Astrocyte (in vitro differentiated cells and primary cell): Measurements from ENCODE around the gene TMEM81. TPM values are rescaled to one million over a fixed set of nuclear protein-coding genes. Genes with fewer than 3 reads are reported as not detected.

Experiments
- DNase-seq: peaks from one replicate; pipeline ENCODE4 v3.0.0-alpha.2; 2010; ENCODE audit warnings: low read depth
- FAIRE-seq: peaks from 2 replicates; lab custom pipeline; 2011; peaks lifted over from hg19 to GRCh38; lab: Jason Lieb, UNC
- H2AFZ ChIP-seq: 2 replicates; pipeline ENCODE4 v1.6.0; 2012; ENCODE audit warnings: low read depth, low read length, inconsistent platforms
- H3K27ac ChIP-seq: 2 replicates; pipeline ENCODE4 v1.5.1; 2011; ENCODE audit warnings: low read depth, low read length, inconsistent platforms
- H3K27me3 ChIP-seq: 2 replicates; pipeline ENCODE4 v1.6.0; 2011; ENCODE audit warnings: low read length, inconsistent platforms; ENCODE audit not compliant: insufficient read depth
- H3K36me3 ChIP-seq: 2 replicates; pipeline ENCODE4 v1.5.1; 2011; ENCODE audit warnings: low read length, inconsistent platforms; ENCODE audit not compliant: insufficient read depth
- H3K4me1 ChIP-seq: 2 replicates; pipeline ENCODE4 v1.5.1; 2011; ENCODE audit warnings: low read length, inconsistent platforms; ENCODE audit not compliant: insufficient read depth
- H3K4me2 ChIP-seq: 2 replicates; pipeline ENCODE4 v1.6.0; 2012; ENCODE audit warnings: low read length, inconsistent platforms
- H3K4me3 ChIP-seq: 2 replicates; pipeline ENCODE4 v1.5.1; 2011; ENCODE audit warnings: low read depth, mild to moderate bottlenecking, low read length, inconsistent platforms; ENCODE audit not compliant: insufficient read depth
- H3K79me2 ChIP-seq: 2 replicates; pipeline ENCODE4 v1.6.0; 2012; ENCODE audit warnings: mild to moderate bottlenecking, low read length, inconsistent platforms; ENCODE audit not compliant: insufficient read depth
- H3K9ac ChIP-seq: 2 replicates; pipeline ENCODE4 v1.6.0; 2012; ENCODE audit warnings: mild to moderate bottlenecking, low read length, inconsistent platforms
- H3K9me3 ChIP-seq: 2 replicates; pipeline ENCODE4 v1.5.1; 2012; ENCODE audit warnings: low read depth, mild to moderate bottlenecking, low read length, inconsistent platforms; ENCODE audit not compliant: insufficient read depth
- H4K20me1 ChIP-seq: 2 replicates; pipeline ENCODE4 v1.6.0; 2012; ENCODE audit warnings: low read length, inconsistent platforms; ENCODE audit not compliant: insufficient read depth
- H3K27ac Mint-ChIP-seq: one replicate; pipeline ENCODE4 v1.8.0; 2021; ENCODE audit warnings: mild to moderate bottlenecking, mixed read lengths; ENCODE audit not compliant: unreplicated experiment
- H3K27me3 Mint-ChIP-seq: one replicate; pipeline ENCODE4 v1.8.0; 2021; ENCODE audit warnings: low read depth, mixed read lengths; ENCODE audit not compliant: unreplicated experiment
- H3K36me3 Mint-ChIP-seq: one replicate; pipeline ENCODE4 v1.8.0; 2021; ENCODE audit warnings: low read depth, mixed read lengths; ENCODE audit not compliant: unreplicated experiment
- H3K4me1 Mint-ChIP-seq: one replicate; pipeline ENCODE4 v1.8.0; 2021; ENCODE audit warnings: low read depth, mixed read lengths; ENCODE audit not compliant: unreplicated experiment
- H3K4me3 Mint-ChIP-seq: one replicate; pipeline ENCODE4 v1.8.0; 2021; ENCODE audit warnings: mild to moderate bottlenecking, moderate library complexity, mixed read lengths; ENCODE audit not compliant: unreplicated experiment
- H3K9me3 Mint-ChIP-seq: one replicate; pipeline ENCODE4 v1.8.0; 2021; ENCODE audit warnings: mild to moderate bottlenecking, mixed read lengths; ENCODE audit not compliant: unreplicated experiment
- EZH2 ChIP-seq: IDR thresholded peaks from 2 replicates; pipeline ENCODE4 v1.6.1; 2012; ENCODE audit warnings: mild to moderate bottlenecking, low read length, inconsistent platforms; ENCODE audit not compliant: insufficient read depth
- total RNA-seq: library from RNA; stranded (reverse); gene quantifications from 2 replicates; pipeline ENCODE4 v1.2.1, GENCODE V29; 2021
- TF ChIP-seq, protein P1 (sequence below): IDR thresholded peaks from 2 replicates; pipeline ENCODE4 v1.5.1; 2011; ENCODE audit warnings: low read depth, mild to moderate bottlenecking, inconsistent platforms, low read length, moderate library complexity; ENCODE audit not compliant: insufficient read depth

TMEM81 gene
- total RNA-seq, 1 donor from 2014 or later = 4.8 TPM

DNA sequence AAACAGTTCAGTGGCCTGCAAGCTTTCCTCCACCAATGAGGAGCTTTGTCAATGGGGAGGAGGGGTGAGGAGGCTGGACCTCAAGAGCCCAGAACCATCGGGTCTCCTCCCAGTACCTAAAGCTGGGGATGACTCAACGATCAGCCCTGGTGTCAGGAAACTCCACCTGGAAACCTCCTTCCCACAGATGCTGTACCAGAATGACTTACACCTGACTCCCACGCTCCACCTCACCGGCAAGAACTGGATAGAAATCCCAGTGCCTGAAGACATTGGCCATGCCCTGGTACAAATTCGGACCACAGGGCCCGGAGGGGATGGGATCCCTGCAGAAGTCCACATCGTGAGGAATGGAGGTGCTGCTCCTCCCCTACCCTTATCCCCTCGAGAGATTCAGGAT is 11.4 kb downstream of the TMEM81 start:
- Histone ChIP-seq H2AFZ (no peak overlapping the region), H3K4me3 (no peak overlapping the region), H3K9me3 (no peaks in the 10 kb centered on the region), H3K4me1 (no peaks in the 10 kb centered on the region), H3K79me2 (no peaks in the 10 kb centered on the region), H3K4me2 (no peak overlapping the region), H3K9ac (no peak overlapping the region), H3K36me3 (no peaks in the 10 kb centered on the region), H3K27ac (no peak overlapping the region), H4K20me1 (no peaks in the 10 kb centered on the region), H3K27me3 (no peaks in the 10 kb centered on the region)
- Mint-ChIP-seq H3K36me3 (peaks cover 7% of the 10 kb centered on the region), H3K9me3 (no peaks in the 10 kb centered on the region), H3K4me3 (no peak overlapping the region), H3K27ac (no peak overlapping the region), H3K27me3 (peaks cover 6% of the 10 kb centered on the region), H3K4me1 (peaks cover 12% of the 10 kb centered on the region)
- DNase-seq (no peak), FAIRE-seq (no peak)
- TF ChIP-seq, protein P1, sequence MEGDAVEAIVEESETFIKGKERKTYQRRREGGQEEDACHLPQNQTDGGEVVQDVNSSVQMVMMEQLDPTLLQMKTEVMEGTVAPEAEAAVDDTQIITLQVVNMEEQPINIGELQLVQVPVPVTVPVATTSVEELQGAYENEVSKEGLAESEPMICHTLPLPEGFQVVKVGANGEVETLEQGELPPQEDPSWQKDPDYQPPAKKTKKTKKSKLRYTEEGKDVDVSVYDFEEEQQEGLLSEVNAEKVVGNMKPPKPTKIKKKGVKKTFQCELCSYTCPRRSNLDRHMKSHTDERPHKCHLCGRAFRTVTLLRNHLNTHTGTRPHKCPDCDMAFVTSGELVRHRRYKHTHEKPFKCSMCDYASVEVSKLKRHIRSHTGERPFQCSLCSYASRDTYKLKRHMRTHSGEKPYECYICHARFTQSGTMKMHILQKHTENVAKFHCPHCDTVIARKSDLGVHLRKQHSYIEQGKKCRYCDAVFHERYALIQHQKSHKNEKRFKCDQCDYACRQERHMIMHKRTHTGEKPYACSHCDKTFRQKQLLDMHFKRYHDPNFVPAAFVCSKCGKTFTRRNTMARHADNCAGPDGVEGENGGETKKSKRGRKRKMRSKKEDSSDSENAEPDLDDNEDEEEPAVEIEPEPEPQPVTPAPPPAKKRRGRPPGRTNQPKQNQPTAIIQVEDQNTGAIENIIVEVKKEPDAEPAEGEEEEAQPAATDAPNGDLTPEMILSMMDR = no peak
- TF ChIP-seq EZH2 = no peak

DNA sequence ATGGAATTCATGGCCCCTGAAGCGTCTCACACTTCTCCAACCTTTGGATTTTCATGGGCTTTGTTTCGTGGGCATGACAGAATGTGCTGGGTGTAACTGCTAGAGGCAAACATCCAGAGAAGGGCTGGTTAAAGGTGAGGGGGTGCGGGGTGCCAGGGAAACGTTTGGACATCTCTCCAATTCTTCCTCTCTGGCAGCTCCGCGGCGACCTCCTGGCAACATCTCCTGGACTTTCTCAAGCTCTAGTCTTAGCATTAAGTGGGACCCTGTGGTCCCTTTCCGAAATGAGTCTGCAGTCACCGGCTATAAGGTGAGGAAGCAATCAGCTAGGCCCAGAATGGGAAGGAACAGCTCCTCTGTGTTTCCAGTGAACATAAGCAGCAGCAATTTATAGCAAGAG is 12.0 kb downstream of the TMEM81 start:
- Histone ChIP-seq H3K27ac (no peak overlapping the region), H3K27me3 (no peaks in the 10 kb centered on the region), H3K36me3 (no peaks in the 10 kb centered on the region), H3K9me3 (no peaks in the 10 kb centered on the region), H3K79me2 (no peaks in the 10 kb centered on the region), H3K4me3 (no peak overlapping the region), H2AFZ (no peak overlapping the region), H4K20me1 (no peaks in the 10 kb centered on the region), H3K4me2 (no peak overlapping the region), H3K4me1 (no peaks in the 10 kb centered on the region), H3K9ac (no peak overlapping the region)
- Mint-ChIP-seq H3K4me1 (peaks cover 12% of the 10 kb centered on the region), H3K4me3 (no peak overlapping the region), H3K27me3 (peaks cover 6% of the 10 kb centered on the region), H3K36me3 (peaks cover 2% of the 10 kb centered on the region), H3K9me3 (no peaks in the 10 kb centered on the region), H3K27ac (no peak overlapping the region)
- no peak for TF ChIP-seq EZH2
- no peak for FAIRE-seq
- DNase-seq = no peak

DNA sequence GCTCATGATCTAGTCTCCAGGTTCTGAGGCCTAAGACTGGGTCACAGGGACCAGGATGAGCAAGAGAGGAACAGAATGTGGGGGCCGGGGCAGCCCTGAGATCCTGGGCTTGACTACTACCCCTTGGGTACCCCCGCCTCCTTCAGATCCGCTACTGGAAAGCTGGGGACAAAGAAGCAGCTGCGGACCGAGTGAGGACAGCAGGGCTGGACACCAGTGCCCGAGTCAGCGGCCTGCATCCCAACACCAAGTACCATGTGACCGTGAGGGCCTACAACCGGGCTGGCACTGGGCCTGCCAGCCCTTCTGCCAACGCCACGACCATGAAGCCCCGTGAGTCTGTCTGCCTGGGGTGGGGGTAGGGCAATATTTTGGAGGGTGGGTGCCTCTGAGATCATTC is 12.5 kb downstream of the TMEM81 start:
- no peak for TF ChIP-seq EZH2
- TF ChIP-seq, protein P1 = no peak
- no peak for FAIRE-seq
- no peak overlapping the region for H3K27ac Mint-ChIP-seq

More for the DNA sequence above, 12.5 kb downstream of the TMEM81 start:
- Histone ChIP-seq H2AFZ (no peak overlapping the region), H3K9ac (no peak overlapping the region), H3K36me3 (no peaks in the 10 kb centered on the region), H3K79me2 (no peaks in the 10 kb centered on the region), H3K4me1 (no peaks in the 10 kb centered on the region), H3K4me2 (no peak overlapping the region), H4K20me1 (no peaks in the 10 kb centered on the region), H3K4me3 (no peak overlapping the region), H3K27me3 (no peaks in the 10 kb centered on the region), H3K9me3 (no peaks in the 10 kb centered on the region), H3K27ac (no peak overlapping the region)
- no peak for DNase-seq
- Mint-ChIP-seq H3K36me3 (peaks cover under 1% of the 10 kb centered on the region), H3K9me3 (no peaks in the 10 kb centered on the region), H3K27me3 (peaks cover 11% of the 10 kb centered on the region), H3K4me1 (peaks cover 10% of the 10 kb centered on the region), H3K4me3 (no peak overlapping the region)
